ENCODE measurements around the gene ADD2. TPM values are rescaled to one million over a fixed set of nuclear protein-coding genes. Genes with fewer than 3 reads are reported as not detected.
"Not testable (repeated sequence)": the region's sequence is repeated elsewhere in the genome, so short reads cannot be mapped to it uniquely, and the experiment has no call there.

The ADD2 gene
- total RNA-seq, 3 donors from 2014 or later, result 4.8 to 13.7 (median 8.0) TPM

- H3K9me3 Mint-ChIP-seq, result peaks cover 6% of the 10 kb centered on the region
- DNase-seq (no peak), ATAC-seq (no peak)
- no peak overlapping the region for H3K4me3 Mint-ChIP-seq
- H3K4me1 Mint-ChIP-seq (ENCODE audit: low read depth), result peaks cover 30% of the 10 kb centered on the region
- H3K27me3 Mint-ChIP-seq (ENCODE audit: low read depth), result no peaks in the 10 kb centered on the region
- H3K36me3 Mint-ChIP-seq (ENCODE audit: insufficient read depth), result no peaks in the 10 kb centered on the region
These were observed 129.4 kb downstream of the ADD2 start for GRCh38 chr2:70638561-70638960.

GRCh38 chr2:70633508-70633907, 134.5 kb downstream of the ADD2 start:
- Mint-ChIP-seq H3K27me3 (ENCODE audit: low read depth) (peaks cover 4% of the 10 kb centered on the region), H3K36me3 (ENCODE audit: insufficient read depth) (no peaks in the 10 kb centered on the region), H3K4me1 (ENCODE audit: low read depth) (peaks cover 6% of the 10 kb centered on the region), H3K4me3 (no peak overlapping the region), H3K9me3 (peaks cover 11% of the 10 kb centered on the region)
- ATAC-seq, result no peak
- no peak for DNase-seq

GRCh38 chr2:70632966-70633365, 135.0 kb downstream of the ADD2 start:
- no peaks in the 10 kb centered on the region for H3K36me3 Mint-ChIP-seq (ENCODE audit: insufficient read depth)
- H3K27me3 Mint-ChIP-seq (ENCODE audit: low read depth), result peaks cover 4% of the 10 kb centered on the region
- peaks cover 11% of the 10 kb centered on the region for H3K9me3 Mint-ChIP-seq
- no peak overlapping the region for H3K4me3 Mint-ChIP-seq
- DNase-seq (no peak), ATAC-seq (no peak)
- peaks cover 1% of the 10 kb centered on the region for H3K4me1 Mint-ChIP-seq (ENCODE audit: low read depth)

GRCh38 chr2:70632388-70632787, 135.6 kb downstream of the ADD2 start:
- Mint-ChIP-seq H3K4me1 (ENCODE audit: low read depth) (no peaks in the 10 kb centered on the region), H3K9me3 (peaks cover 11% of the 10 kb centered on the region)

GRCh38 chr2:70630761-70631160, 137.2 kb downstream of the ADD2 start:
- Mint-ChIP-seq H3K4me3 (no peak overlapping the region), H3K9me3 (peaks cover 7% of the 10 kb centered on the region), H3K36me3 (ENCODE audit: insufficient read depth) (no peaks in the 10 kb centered on the region), H3K4me1 (ENCODE audit: low read depth) (no peaks in the 10 kb centered on the region), H3K27me3 (ENCODE audit: low read depth) (peaks cover 7% of the 10 kb centered on the region)
- DNase-seq (no peak), ATAC-seq (no peak)

More at GRCh38 chr2:70632388-70632787, 135.6 kb downstream of the ADD2 start:
- ATAC-seq (no peak), DNase-seq (no peak)
- H3K4me3 Mint-ChIP-seq, result no peak overlapping the region
- peaks cover 4% of the 10 kb centered on the region for H3K27me3 Mint-ChIP-seq (ENCODE audit: low read depth)
- H3K36me3 Mint-ChIP-seq (ENCODE audit: insufficient read depth), result no peaks in the 10 kb centered on the region

- Mint-ChIP-seq H3K27me3 (ENCODE audit: low read depth) (peaks cover 7% of the 10 kb centered on the region), H3K4me1 (ENCODE audit: low read depth) (no peaks in the 10 kb centered on the region), H3K36me3 (ENCODE audit: insufficient read depth) (no peaks in the 10 kb centered on the region), H3K9me3 (no peaks in the 10 kb centered on the region), H3K4me3 (no peak overlapping the region)
- DNase-seq (no peak), ATAC-seq (no peak)
These were observed 140.6 kb downstream of the ADD2 start for GRCh38 chr2:70627211-70627898.

- Mint-ChIP-seq H3K4me1 (ENCODE audit: low read depth) (no peaks in the 10 kb centered on the region), H3K4me3 (no peak overlapping the region), H3K36me3 (ENCODE audit: insufficient read depth) (no peaks in the 10 kb centered on the region), H3K27me3 (ENCODE audit: low read depth) (peaks cover 14% of the 10 kb centered on the region), H3K9me3 (no peaks in the 10 kb centered on the region)
- no peak for ATAC-seq
- no peak for DNase-seq
These were observed 141.6 kb downstream of the ADD2 start for GRCh38 chr2:70626254-70626990.

- not testable (repeated sequence) for H3K36me3 Mint-ChIP-seq (ENCODE audit: insufficient read depth); DNase-seq
These were observed 146.5 kb downstream of the ADD2 start for GRCh38 chr2:70621536-70621935.

GRCh38 chr2:70620020-70620419, 148.0 kb downstream of the ADD2 start:
- Mint-ChIP-seq H3K27me3 (ENCODE audit: low read depth) (peaks cover 16% of the 10 kb centered on the region), H3K4me3 (no peak overlapping the region), H3K36me3 (ENCODE audit: insufficient read depth) (no peaks in the 10 kb centered on the region), H3K4me1 (ENCODE audit: low read depth) (no peaks in the 10 kb centered on the region), H3K9me3 (no peaks in the 10 kb centered on the region)
- DNase-seq (no peak), ATAC-seq (no peak)

More at GRCh38 chr2:70621536-70621935, 146.5 kb downstream of the ADD2 start:
- ATAC-seq; H3K9me3 Mint-ChIP-seq; H3K4me1 Mint-ChIP-seq (ENCODE audit: low read depth); H3K4me3 Mint-ChIP-seq: not testable (repeated sequence)
- peaks cover 19% of the 10 kb centered on the region for H3K27me3 Mint-ChIP-seq (ENCODE audit: low read depth)

- DNase-seq (no peak), ATAC-seq (no peak)
- Mint-ChIP-seq H3K27me3 (ENCODE audit: low read depth) (peaks cover 16% of the 10 kb centered on the region), H3K4me3 (no peak overlapping the region), H3K4me1 (ENCODE audit: low read depth) (no peaks in the 10 kb centered on the region), H3K9me3 (no peaks in the 10 kb centered on the region), H3K36me3 (ENCODE audit: insufficient read depth) (no peaks in the 10 kb centered on the region)
These were observed 148.8 kb downstream of the ADD2 start for GRCh38 chr2:70619167-70619566.

GRCh38 chr2:70616168-70616694, 151.8 kb downstream of the ADD2 start:
- no peak for DNase-seq
- Mint-ChIP-seq H3K27me3 (ENCODE audit: low read depth) (peaks cover 7% of the 10 kb centered on the region), H3K9me3 (no peaks in the 10 kb centered on the region), H3K36me3 (ENCODE audit: insufficient read depth) (no peaks in the 10 kb centered on the region), H3K4me3 (no peak overlapping the region), H3K4me1 (ENCODE audit: low read depth) (no peaks in the 10 kb centered on the region)
- ATAC-seq, result no peak

GRCh38 chr2:70615222-70615621, 152.8 kb downstream of the ADD2 start:
- no peaks in the 10 kb centered on the region for H3K36me3 Mint-ChIP-seq (ENCODE audit: insufficient read depth)
- no peaks in the 10 kb centered on the region for H3K9me3 Mint-ChIP-seq
- no peak for ATAC-seq
- H3K4me1 Mint-ChIP-seq (ENCODE audit: low read depth), result no peaks in the 10 kb centered on the region
- no peak overlapping the region for H3K4me3 Mint-ChIP-seq
- DNase-seq, result no peak
- H3K27me3 Mint-ChIP-seq (ENCODE audit: low read depth), result peaks cover under 1% of the 10 kb centered on the region

- no peaks in the 10 kb centered on the region for H3K9me3 Mint-ChIP-seq
- H3K36me3 Mint-ChIP-seq (ENCODE audit: insufficient read depth), result no peaks in the 10 kb centered on the region
- peaks cover 2% of the 10 kb centered on the region for H3K27me3 Mint-ChIP-seq (ENCODE audit: low read depth)
- DNase-seq (no peak), ATAC-seq (no peak)
- H3K4me3 Mint-ChIP-seq, result no peak overlapping the region
- no peaks in the 10 kb centered on the region for H3K4me1 Mint-ChIP-seq (ENCODE audit: low read depth)
These were observed 154.5 kb downstream of the ADD2 start for GRCh38 chr2:70613521-70613920.

- Mint-ChIP-seq H3K27me3 (ENCODE audit: low read depth) (peaks cover 2% of the 10 kb centered on the region), H3K36me3 (ENCODE audit: insufficient read depth) (no peaks in the 10 kb centered on the region), H3K4me1 (ENCODE audit: low read depth) (no peaks in the 10 kb centered on the region), H3K9me3 (no peaks in the 10 kb centered on the region), H3K4me3 (no peak overlapping the region)
- ATAC-seq (no peak), DNase-seq (no peak)
These were observed 155.4 kb downstream of the ADD2 start for GRCh38 chr2:70612574-70612973.

GRCh38 chr2:70608373-70608772, 159.6 kb downstream of the ADD2 start:
- Mint-ChIP-seq H3K4me1 (ENCODE audit: low read depth) (peaks cover 4% of the 10 kb centered on the region), H3K9me3 (no peaks in the 10 kb centered on the region), H3K36me3 (ENCODE audit: insufficient read depth) (no peaks in the 10 kb centered on the region), H3K27me3 (ENCODE audit: low read depth) (peaks cover 10% of the 10 kb centered on the region), H3K4me3 (no peak overlapping the region)
- DNase-seq (no peak), ATAC-seq (no peak)
